ENCODE results near the gene GNG13.

DNA sequence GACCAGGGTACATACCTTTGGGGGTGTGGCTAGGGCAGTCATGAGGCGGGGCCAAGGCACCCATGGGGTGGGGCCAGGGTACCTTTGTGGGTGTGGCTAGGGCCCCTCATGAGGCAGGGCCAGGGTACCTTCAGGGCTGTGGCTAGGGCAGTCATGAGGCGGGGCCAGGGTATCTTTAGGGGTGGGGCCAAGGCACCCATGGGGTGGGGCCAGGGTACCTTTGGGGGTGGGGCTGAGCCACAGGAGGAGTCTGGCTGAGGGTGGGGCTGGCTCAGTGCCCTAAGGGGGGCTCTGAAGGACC, 3.5 kb downstream of the GNG13 start:
- TF ChIP-seq CTCF (conservative IDR thresholded peaks at IDR 0.05; ENCODE audit: low read depth, low read length) = no peak
- no peak for TF ChIP-seq EZH2 (IDR thresholded peaks at IDR 0.05; ENCODE audit: low read length, unreplicated experiment)
- TF ChIP-seq EZH2phosphoT487 (IDR thresholded peaks at IDR 0.05; ENCODE audit: borderline replicate concordance, low read length) = no peak

Measured in PC-3 (cell line).